Measurements from ENCODE around the gene ATP5ME.

ATP5ME gene

DNA sequence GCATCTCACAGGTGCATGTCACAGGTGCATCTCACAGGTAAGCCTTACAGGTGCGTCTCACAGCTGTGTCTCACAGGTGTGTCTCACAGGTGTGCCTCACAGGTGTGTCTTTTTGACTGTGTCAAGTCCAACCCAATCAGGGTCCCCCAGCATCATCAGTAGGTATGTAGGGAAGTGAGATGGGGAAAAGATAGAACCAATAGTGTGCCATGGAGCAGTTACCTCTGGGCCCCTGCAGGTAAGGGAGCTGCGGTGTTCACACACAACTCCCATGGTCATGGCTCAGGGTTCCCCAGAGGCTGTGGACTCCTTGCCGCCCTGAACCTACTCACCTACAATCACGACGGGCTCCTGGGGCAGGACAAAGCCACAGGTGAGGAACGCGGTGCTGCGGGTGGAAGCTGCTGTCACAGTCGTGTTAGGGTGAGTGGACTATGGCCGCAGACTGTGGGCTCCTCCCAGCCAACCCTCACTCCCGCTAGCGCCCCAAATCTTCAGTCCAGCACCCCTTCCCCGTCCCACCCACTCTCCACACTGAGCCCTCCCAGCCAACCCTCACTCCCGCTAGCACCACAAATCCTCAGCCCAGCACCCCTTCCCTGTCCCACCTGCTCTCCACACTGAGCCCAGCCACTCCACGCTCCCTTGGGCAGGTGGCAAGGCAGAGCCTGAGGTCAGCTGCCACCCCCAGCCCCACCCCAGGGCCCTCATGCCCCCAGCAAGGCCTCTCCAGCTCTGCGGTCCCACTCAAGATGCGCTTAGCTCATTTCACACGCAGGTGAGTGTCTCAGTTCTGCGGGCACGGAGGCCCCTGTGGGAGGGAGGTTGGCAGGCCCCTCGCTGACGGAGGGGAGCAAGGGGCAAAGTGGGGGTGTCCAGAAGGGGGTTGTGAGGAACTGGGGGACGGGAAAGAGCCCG lies 50.8 kb downstream of the ATP5ME start:
- H3K27ac ChIP-seq (ENCODE audit: low read depth, low read length, poor library complexity, severe bottlenecking) = no peak overlapping the region
- no peak for TF ChIP-seq EZH2 (IDR thresholded peaks at IDR 0.05; ENCODE audit: borderline replicate concordance, low read length)
- no peak for TF ChIP-seq CTCF (IDR thresholded peaks at IDR 0.05; ENCODE audit: low read length)
- no peaks in the 10 kb centered on the region for H3K9me3 ChIP-seq (ENCODE audit: low read length)
- no peaks in the 10 kb centered on the region for H4K20me1 ChIP-seq (ENCODE audit: insufficient read depth, low read length)
- H3K4me1 ChIP-seq (ENCODE audit: insufficient read depth, low read length, severe bottlenecking) = no peaks in the 10 kb centered on the region
- no peaks in the 10 kb centered on the region for H3K36me3 ChIP-seq (ENCODE audit: insufficient read depth, low read length)
- no peak overlapping the region for H2AFZ ChIP-seq (ENCODE audit: low read length)
- H3K9me2 ChIP-seq (ENCODE audit: low read depth, low read length) = no peaks in the 10 kb centered on the region
- H3K4me3 ChIP-seq (ENCODE audit: low read depth, low read length, poor library complexity, severe bottlenecking) = no peak overlapping the region
- no peaks in the 10 kb centered on the region for H3K27me3 ChIP-seq (ENCODE audit: insufficient read depth, low read length)
- H3K9ac ChIP-seq (ENCODE audit: low read length) = no peak overlapping the region
- H3K4me2 ChIP-seq (ENCODE audit: low read length) = no peak overlapping the region
- H3F3A ChIP-seq (ENCODE audit: insufficient read depth, low read length) = no peaks in the 10 kb centered on the region
- H3K79me2 ChIP-seq (ENCODE audit: insufficient read depth, low read length) = no peaks in the 10 kb centered on the region

Measured in OCI-LY1 (cell line).